ENCODE data around the gene IGF2R. TPM values are rescaled to one million over a fixed set of nuclear protein-coding genes. Genes with fewer than 3 reads are reported as not detected.

IGF2R gene
- total and polyA plus RNA-seq, 2 of the 13 experiments (the other 11 are each of a cell fraction or from before 2014, with no cell fraction given) = 38.3 to 70.0 TPM

DNA sequence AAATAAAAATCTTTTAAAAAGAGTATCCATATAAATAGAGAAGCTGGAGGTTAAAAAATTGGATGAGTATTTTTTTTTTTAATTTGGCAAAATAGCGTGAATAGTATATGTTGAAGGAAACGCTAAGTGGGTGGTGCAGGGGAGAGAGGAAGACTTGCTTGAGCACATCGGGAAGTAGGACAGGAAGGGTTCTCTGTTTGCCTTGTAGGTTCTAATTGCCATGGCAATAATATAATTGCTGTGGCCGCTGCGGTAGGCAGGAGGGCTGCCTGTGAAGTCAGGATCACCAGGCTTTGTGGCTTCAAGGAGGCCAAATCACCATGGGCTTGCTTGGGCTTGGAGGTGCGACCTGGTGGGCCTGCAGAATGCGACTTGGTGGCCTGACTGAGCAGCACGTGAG, 35.1 kb downstream of the IGF2R start:
- Histone ChIP-seq H3K27me3 (ENCODE audit: control insufficient read depth in 1 of 2, insufficient read depth in 2 of 2, low read length in 2 of 2) (no peaks in the 10 kb centered on the region), H3K27ac (ENCODE audit: extremely low read length, insufficient read depth, low read length) (no peak overlapping the region), H2AFZ (ENCODE audit: low read length) (no peak overlapping the region), H3K36me3 (replicated peaks in 1 of 2; ENCODE audit: control insufficient read depth in 1 of 2, insufficient read depth in 2 of 2, low read length in 2 of 2) (peaks cover 7 to 23% of the 10 kb centered on the region in 2 experiments; a peak in 4 of 5 replicates), H4K20me1 (ENCODE audit: insufficient read depth, low read length) (peaks cover 28% of the 10 kb centered on the region), H3K79me2 (ENCODE audit: insufficient read depth, low read length) (peaks cover 83% of the 10 kb centered on the region), H3K9me3 (ENCODE audit: low read length) (no peaks in the 10 kb centered on the region), H3K4me3 (replicated peaks in 1 of 3; ENCODE audit: insufficient read depth in 1 of 3, low read depth in 2 of 3, low read length in 3 of 3) (no peak overlapping the region), H3K4me2 (ENCODE audit: low read depth, low read length) (no peak overlapping the region), H3K9ac (ENCODE audit: insufficient read depth, low read depth, low read length) (no peak overlapping the region), H3K4me1 (ENCODE audit: insufficient read depth, low read length) (peaks cover 10% of the 10 kb centered on the region)
- POLR2A ChIA-PET = no interaction called here
- in situ Hi-C loops (cut with HindIII; ENCODE audit: extremely low pct_ligation_motif_present, low pct_unique_long_range_greater_than_20kb) = no loop called here
- DNase-seq (ENCODE audit: low spot score) (no peak), FAIRE-seq (no peak), ATAC-seq (no peak)
- BruUV-seq (replicated peaks) = no TSS peak
- intact Hi-C loops (cut with micrococcal nuclease; ENCODE audit: unreplicated experiment) = no loop called here
- CTCF ChIA-PET (ENCODE audit: low intra/inter-chr PET ratio, low total read pairs) = no interaction called here
- 95% methylated on average over 8 of the region's 8 CpGs for WGBS (ENCODE audit: low lambda C conversion rate)
- TF ChIP-seq ZNF10 (CRISPR knock-in tag; IDR thresholded peaks at IDR 0.05; ENCODE audit: borderline replicate concordance, low read depth) = no peak
- no peak for TF ChIP-seq HOXA3 (CRISPR knock-in tag; IDR thresholded peaks at IDR 0.05)
- TF ChIP-seq, protein P1, sequence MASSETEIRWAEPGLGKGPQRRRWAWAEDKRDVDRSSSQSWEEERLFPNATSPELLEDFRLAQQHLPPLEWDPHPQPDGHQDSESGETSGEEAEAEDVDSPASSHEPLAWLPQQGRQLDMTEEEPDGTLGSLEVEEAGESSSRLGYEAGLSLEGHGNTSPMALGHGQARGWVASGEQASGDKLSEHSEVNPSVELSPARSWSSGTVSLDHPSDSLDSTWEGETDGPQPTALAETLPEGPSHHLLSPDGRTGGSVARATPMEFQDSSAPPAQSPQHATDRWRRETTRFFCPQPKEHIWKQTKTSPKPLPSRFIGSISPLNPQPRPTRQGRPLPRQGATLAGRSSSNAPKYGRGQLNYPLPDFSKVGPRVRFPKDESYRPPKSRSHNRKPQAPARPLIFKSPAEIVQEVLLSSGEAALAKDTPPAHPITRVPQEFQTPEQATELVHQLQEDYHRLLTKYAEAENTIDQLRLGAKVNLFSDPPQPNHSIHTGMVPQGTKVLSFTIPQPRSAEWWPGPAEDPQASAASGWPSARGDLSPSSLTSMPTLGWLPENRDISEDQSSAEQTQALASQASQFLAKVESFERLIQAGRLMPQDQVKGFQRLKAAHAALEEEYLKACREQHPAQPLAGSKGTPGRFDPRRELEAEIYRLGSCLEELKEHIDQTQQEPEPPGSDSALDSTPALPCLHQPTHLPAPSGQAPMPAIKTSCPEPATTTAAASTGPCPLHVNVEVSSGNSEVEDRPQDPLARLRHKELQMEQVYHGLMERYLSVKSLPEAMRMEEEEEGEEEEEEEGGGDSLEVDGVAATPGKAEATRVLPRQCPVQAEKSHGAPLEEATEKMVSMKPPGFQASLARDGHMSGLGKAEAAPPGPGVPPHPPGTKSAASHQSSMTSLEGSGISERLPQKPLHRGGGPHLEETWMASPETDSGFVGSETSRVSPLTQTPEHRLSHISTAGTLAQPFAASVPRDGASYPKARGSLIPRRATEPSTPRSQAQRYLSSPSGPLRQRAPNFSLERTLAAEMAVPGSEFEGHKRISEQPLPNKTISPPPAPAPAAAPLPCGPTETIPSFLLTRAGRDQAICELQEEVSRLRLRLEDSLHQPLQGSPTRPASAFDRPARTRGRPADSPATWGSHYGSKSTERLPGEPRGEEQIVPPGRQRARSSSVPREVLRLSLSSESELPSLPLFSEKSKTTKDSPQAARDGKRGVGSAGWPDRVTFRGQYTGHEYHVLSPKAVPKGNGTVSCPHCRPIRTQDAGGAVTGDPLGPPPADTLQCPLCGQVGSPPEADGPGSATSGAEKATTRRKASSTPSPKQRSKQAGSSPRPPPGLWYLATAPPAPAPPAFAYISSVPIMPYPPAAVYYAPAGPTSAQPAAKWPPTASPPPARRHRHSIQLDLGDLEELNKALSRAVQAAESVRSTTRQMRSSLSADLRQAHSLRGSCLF (CRISPR knock-in tag; IDR thresholded peaks at IDR 0.05; ENCODE audit: borderline replicate concordance) = no peak
- TF ChIP-seq MED13 (CRISPR knock-in tag; IDR thresholded peaks at IDR 0.05) = no peak
- no peak for TF ChIP-seq NRL (CRISPR knock-in tag; IDR thresholded peaks at IDR 0.05; ENCODE audit: borderline replicate concordance)
- no peak for TF ChIP-seq ATF7 (IDR thresholded peaks at IDR 0.05)
- TF ChIP-seq ATF7 (CRISPR knock-in tag; IDR thresholded peaks at IDR 0.05) = no peak
- no peak for TF ChIP-seq ZNF430 (CRISPR knock-in tag; IDR thresholded peaks at IDR 0.05)
- TF ChIP-seq, protein P2, sequence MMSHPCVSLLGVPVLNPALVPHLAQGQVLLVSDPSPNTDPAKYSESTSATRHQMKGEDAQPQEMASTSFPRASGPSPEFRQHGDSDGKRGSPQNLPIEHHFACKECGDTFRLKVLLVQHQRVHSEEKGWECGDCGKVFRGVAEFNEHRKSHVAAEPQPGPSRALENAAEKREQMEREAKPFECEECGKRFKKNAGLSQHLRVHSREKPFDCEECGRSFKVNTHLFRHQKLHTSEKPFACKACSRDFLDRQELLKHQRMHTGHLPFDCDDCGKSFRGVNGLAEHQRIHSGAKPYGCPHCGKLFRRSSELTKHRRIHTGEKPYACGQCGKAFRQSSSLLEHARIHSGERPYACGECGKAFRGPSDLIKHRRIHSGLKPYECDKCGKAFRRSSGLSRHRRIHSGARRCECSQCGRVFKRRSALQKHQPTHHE (CRISPR knock-in tag; IDR thresholded peaks at IDR 0.05; ENCODE audit: borderline replicate concordance) = no peak
- TF ChIP-seq, protein P3, sequence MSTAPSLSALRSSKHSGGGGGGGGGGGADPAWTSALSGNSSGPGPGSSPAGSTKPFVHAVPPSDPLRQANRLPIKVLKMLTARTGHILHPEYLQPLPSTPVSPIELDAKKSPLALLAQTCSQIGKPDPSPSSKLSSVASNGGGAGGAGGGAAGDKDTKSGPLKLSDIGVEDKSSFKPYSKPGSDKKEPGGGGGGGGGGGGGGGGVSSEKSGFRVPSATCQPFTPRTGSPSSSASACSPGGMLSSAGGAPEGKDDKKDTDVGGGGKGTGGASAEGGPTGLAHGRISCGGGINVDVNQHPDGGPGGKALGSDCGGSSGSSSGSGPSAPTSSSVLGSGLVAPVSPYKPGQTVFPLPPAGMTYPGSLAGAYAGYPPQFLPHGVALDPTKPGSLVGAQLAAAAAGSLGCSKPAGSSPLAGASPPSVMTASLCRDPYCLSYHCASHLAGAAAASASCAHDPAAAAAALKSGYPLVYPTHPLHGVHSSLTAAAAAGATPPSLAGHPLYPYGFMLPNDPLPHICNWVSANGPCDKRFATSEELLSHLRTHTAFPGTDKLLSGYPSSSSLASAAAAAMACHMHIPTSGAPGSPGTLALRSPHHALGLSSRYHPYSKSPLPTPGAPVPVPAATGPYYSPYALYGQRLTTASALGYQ (CRISPR knock-in tag; IDR thresholded peaks at IDR 0.05) = no peak
- TF ChIP-seq, protein P4, sequence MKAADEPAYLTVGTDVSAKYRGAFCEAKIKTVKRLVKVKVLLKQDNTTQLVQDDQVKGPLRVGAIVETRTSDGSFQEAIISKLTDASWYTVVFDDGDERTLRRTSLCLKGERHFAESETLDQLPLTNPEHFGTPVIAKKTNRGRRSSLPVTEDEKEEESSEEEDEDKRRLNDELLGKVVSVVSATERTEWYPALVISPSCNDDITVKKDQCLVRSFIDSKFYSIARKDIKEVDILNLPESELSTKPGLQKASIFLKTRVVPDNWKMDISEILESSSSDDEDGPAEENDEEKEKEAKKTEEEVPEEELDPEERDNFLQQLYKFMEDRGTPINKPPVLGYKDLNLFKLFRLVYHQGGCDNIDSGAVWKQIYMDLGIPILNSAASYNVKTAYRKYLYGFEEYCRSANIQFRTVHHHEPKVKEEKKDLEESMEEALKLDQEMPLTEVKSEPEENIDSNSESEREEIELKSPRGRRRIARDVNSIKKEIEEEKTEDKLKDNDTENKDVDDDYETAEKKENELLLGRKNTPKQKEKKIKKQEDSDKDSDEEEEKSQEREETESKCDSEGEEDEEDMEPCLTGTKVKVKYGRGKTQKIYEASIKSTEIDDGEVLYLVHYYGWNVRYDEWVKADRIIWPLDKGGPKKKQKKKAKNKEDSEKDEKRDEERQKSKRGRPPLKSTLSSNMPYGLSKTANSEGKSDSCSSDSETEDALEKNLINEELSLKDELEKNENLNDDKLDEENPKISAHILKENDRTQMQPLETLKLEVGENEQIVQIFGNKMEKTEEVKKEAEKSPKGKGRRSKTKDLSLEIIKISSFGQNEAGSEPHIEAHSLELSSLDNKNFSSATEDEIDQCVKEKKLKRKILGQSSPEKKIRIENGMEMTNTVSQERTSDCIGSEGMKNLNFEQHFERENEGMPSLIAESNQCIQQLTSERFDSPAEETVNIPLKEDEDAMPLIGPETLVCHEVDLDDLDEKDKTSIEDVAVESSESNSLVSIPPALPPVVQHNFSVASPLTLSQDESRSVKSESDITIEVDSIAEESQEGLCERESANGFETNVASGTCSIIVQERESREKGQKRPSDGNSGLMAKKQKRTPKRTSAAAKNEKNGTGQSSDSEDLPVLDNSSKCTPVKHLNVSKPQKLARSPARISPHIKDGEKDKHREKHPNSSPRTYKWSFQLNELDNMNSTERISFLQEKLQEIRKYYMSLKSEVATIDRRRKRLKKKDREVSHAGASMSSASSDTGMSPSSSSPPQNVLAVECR (CRISPR knock-in tag; IDR thresholded peaks at IDR 0.05; ENCODE audit: borderline replicate concordance) = no peak
- TF ChIP-seq CCDC6 (CRISPR knock-in tag; IDR thresholded peaks at IDR 0.05) = no peak
- no peak for TF ChIP-seq TBL1XR1 (IDR thresholded peaks at IDR 0.05; ENCODE audit: borderline replicate concordance, low read length, partially characterized antibody)

Data from HepG2 (cell line).